Ovary (tissue), 9 donors: ENCODE measurements around the gene TBL1X. TPM values are rescaled to one million over a fixed set of nuclear protein-coding genes. Genes with fewer than 3 reads are reported as not detected.

Experiments used
- DNase-seq, 5 donors: peaks; one replicate each; pipeline ENCODE4 v3.0.0-alpha.2; 2019 to 2020
- H3K27ac ChIP-seq, 2 donors: fragments of 200-600 bp; one replicate each; pipeline versions ENCODE4 v1.5.1 to v1.8.0; 2019 to 2022
- H3K27me3 ChIP-seq: fragments of 200-600 bp; one replicate; pipeline ENCODE4 v1.8.0; 2022
- H3K36me3 ChIP-seq: fragments of 200-600 bp; sonication (generic); one replicate; pipeline ENCODE4 v1.5.1; 2019
- H3K4me1 ChIP-seq: one replicate; pipeline ENCODE4 v1.8.1; 2013; ENCODE audit warnings: mild to moderate bottlenecking, moderate library complexity; ENCODE audit not compliant: insufficient read depth
- H3K4me3 ChIP-seq: fragments of 200-600 bp; sonication (generic); one replicate; pipeline ENCODE4 v1.5.1; 2017
- H3K9me3 ChIP-seq, 2 donors: fragments of 200-600 bp in 1 of 2; sonication (generic) in 1 of 2; one replicate each; pipeline versions ENCODE4 v1.5.1 to v1.8.1; 2013 to 2019; ENCODE audit warnings: mild to moderate bottlenecking in 1 of 2, moderate library complexity in 1 of 2
- EP300 ChIP-seq: sonication (generic); formaldehyde crosslinking; IDR thresholded peaks from one replicate; pipeline ENCODE4 v1.6.1; 2017; ENCODE audit warnings: antibody characterized with exemption
- POLR2A ChIP-seq: fragments of 450-650 bp; IDR thresholded peaks from one replicate; pipeline ENCODE4 v1.6.1; 2017; ENCODE audit warnings: antibody characterized with exemption, mild to moderate bottlenecking, moderate library complexity
- WGBS, 3 donors: extraction: QIAGEN DNeasy Blood & Tissue Kit in 1 of 3; methylation state at CpG; one replicate each; pipeline versions ENCODE4 v1.1.5 to v1.1.7; 2013 to 2017; 5-methylcytosine and 5-hydroxymethylcytosine counted together
- intact Hi-C, 4 donors: fragments of 100-400 bp; cut with DNase I; formaldehyde crosslinking; loops; one replicate each; pipeline versions ENCODE4 v1.11.0 to v1.15.1; 2022 to 2023
- polyA plus RNA-seq, 2 donors: library from polyadenylated mRNA; stranded (reverse); fragments of 200-250 nt in 1 of 2; fragments of 350-450 nt in 1 of 2; fragmentation: Illumina TruSeq in 1 of 2; extraction: RNeasy Lipid Tissue Mini Kit (QIAGEN cat#74804) in 1 of 2; gene quantifications; one replicate each; pipeline ENCODE4 v1.2.3, GENCODE V29; 2013 to 2014
- total RNA-seq, 7 donors: library from RNA; depleted of rRNA in 2 of 7; stranded (reverse); fragments of >200 nt in 2 of 7; fragmentation: NEBNext Ultra II Directional in 3 of 7; extraction: Animal tissue kit (Norgen Biotek cat#: 25700) in 3 of 7; gene quantifications; one replicate each; pipeline versions ENCODE4 v1.1.0 to v1.2.4, GENCODE V29; 2016 to 2023
- TF ChIP-seq, protein P1 (sequence below), 3 donors: fragments of 450-650 bp in 2 of 3; fragments of 200-600 bp in 1 of 3; IDR thresholded peaks; one replicate each; pipeline versions ENCODE4 v1.5.1 to v1.8.0; 2016 to 2022; ENCODE audit warnings: antibody characterized with exemption in 3 of 3, mild to moderate bottlenecking in 1 of 3
- donor health status: DM: no; HTN: no; CAD: no; lungs with moderate emphysema.
- donor health status: DM: no; HTN: no; CAD: no.
- donor health status: Bipolar disorder and iron deficiency.
- donor health status: DM: yes; HTN: yes; CAD: no.
- donor health status: DM: no; HTN: no; CAD: no.
- donor health status: DM: yes; HTN: yes; CAD: no.

Gene TBL1X
- total and polyA plus RNA-seq, 9 donors = 11.3 to 50.5 (median 32.0) TPM

- Histone ChIP-seq H3K36me3 (no peaks in the 10 kb centered on the region), H3K9me3 (no peaks in the 10 kb centered on the region), H3K27me3 (no peaks in the 10 kb centered on the region), H3K4me3 (no peak overlapping the region), H3K4me1 (peaks cover 6% of the 10 kb centered on the region), H3K27ac (no peak overlapping the region)
- WGBS, 3 donors = 2 to 24% (median 5%) methylated on average over 2 of the region's 2 CpGs
- DNase-seq = peak; percentile 25 to 52 (median 46)
- TF ChIP-seq, protein P1, sequence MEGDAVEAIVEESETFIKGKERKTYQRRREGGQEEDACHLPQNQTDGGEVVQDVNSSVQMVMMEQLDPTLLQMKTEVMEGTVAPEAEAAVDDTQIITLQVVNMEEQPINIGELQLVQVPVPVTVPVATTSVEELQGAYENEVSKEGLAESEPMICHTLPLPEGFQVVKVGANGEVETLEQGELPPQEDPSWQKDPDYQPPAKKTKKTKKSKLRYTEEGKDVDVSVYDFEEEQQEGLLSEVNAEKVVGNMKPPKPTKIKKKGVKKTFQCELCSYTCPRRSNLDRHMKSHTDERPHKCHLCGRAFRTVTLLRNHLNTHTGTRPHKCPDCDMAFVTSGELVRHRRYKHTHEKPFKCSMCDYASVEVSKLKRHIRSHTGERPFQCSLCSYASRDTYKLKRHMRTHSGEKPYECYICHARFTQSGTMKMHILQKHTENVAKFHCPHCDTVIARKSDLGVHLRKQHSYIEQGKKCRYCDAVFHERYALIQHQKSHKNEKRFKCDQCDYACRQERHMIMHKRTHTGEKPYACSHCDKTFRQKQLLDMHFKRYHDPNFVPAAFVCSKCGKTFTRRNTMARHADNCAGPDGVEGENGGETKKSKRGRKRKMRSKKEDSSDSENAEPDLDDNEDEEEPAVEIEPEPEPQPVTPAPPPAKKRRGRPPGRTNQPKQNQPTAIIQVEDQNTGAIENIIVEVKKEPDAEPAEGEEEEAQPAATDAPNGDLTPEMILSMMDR (IDR thresholded peaks at IDR 0.05) = no peak
- no peak for TF ChIP-seq POLR2A
- no peak for TF ChIP-seq EP300
- intact Hi-C loops = loop anchor here in 1 of 4 donors (10.0 kb wide), 1 partner anchor 336 kb away; no protein-coding TSS in a partner anchor
Observed at GRCh38 chrX:9788911-9789310, 324.1 kb downstream of the TBL1X start.

- Histone ChIP-seq H3K27me3 (no peaks in the 10 kb centered on the region), H3K9me3 (no peaks in the 10 kb centered on the region), H3K4me1 (peaks cover 6% of the 10 kb centered on the region), H3K36me3 (no peaks in the 10 kb centered on the region), H3K27ac (no peak overlapping the region), H3K4me3 (no peak overlapping the region)
- intact Hi-C loops = loop anchor here in 1 of 4 donors (10.0 kb wide), 1 partner anchor 335 kb away; no protein-coding TSS in a partner anchor
- no peak for DNase-seq
- no peak for TF ChIP-seq EP300
- TF ChIP-seq, protein P1 (IDR thresholded peaks at IDR 0.05) = no peak
- no peak for TF ChIP-seq POLR2A
- 34 to 54% (median 36%) methylated on average over 5 of the region's 5 CpGs for WGBS, 3 donors
Observed at GRCh38 chrX:9789555-9789954, 324.7 kb downstream of the TBL1X start.
